Aorta (tissue), 5 donors: Measurements from ENCODE around the gene ASB8. TPM values are rescaled to one million over a fixed set of nuclear protein-coding genes. Genes with fewer than 3 reads are reported as not detected.

Source experiments
- ATAC-seq: fragments of 200-7000 bp; cut with Tn5 transposase; one replicate; pipeline ENCODE4 v1.9.1; 2022; ENCODE audit warnings: moderate library complexity; ENCODE audit not compliant: low FRiP score
- DNase-seq, 2 donors: peaks; one replicate each; pipeline ENCODE4 v3.0.0-alpha.2; 2020
- H3K27ac ChIP-seq, 2 donors: one replicate each; pipeline ENCODE4 v1.5.1; 2013; ENCODE audit warnings: low read length in 2 of 2, mild to moderate bottlenecking in 2 of 2, moderate library complexity in 2 of 2, control low read depth in 1 of 2, inconsistent platforms in 1 of 2, low read depth in 1 of 2
- H3K27me3 ChIP-seq, 2 donors: one replicate each; pipeline ENCODE4 v1.6.1; 2013; ENCODE audit warnings: control low read depth in 1 of 2, low read length in 1 of 2, mild to moderate bottlenecking in 1 of 2, moderate library complexity in 1 of 2; ENCODE audit not compliant: insufficient read depth in 2 of 2, control insufficient read depth in 1 of 2
- H3K36me3 ChIP-seq, 2 donors: one replicate each; pipeline ENCODE4 v1.6.1; 2013; ENCODE audit warnings: control low read depth in 1 of 2, low read length in 1 of 2, mild to moderate bottlenecking in 1 of 2; ENCODE audit not compliant: insufficient read depth in 2 of 2, control insufficient read depth in 1 of 2
- H3K4me1 ChIP-seq, 2 donors: one replicate each; pipeline ENCODE4 v1.6.1; 2013; ENCODE audit warnings: low read length in 2 of 2, control low read depth in 1 of 2, mild to moderate bottlenecking in 1 of 2, moderate library complexity in 1 of 2; ENCODE audit not compliant: insufficient read depth in 2 of 2, control insufficient read depth in 1 of 2
- H3K4me3 ChIP-seq, 2 donors: one replicate each; pipeline ENCODE4 v1.5.1; 2013; ENCODE audit warnings: low read length in 2 of 2, control low read depth in 1 of 2, mild to moderate bottlenecking in 1 of 2
- H3K9me3 ChIP-seq: one replicate; pipeline ENCODE4 v1.6.1; 2013; ENCODE audit warnings: mild to moderate bottlenecking, low read length; ENCODE audit not compliant: control insufficient read depth
- WGBS, 2 donors: extraction: QIAGEN DNeasy Blood & Tissue Kit; methylation state at CpG; one replicate each; pipeline ENCODE4 v1.1.7; 2013; 5-methylcytosine and 5-hydroxymethylcytosine counted together
- intact Hi-C, 2 donors: fragments of 100-400 bp; cut with DNase I; formaldehyde crosslinking; loops; one replicate each; pipeline versions ENCODE4 v1.14.2 to v1.15.0; 2022
- polyA plus RNA-seq, 2 donors: library from polyadenylated mRNA; stranded (reverse); fragments of 200-250 nt; gene quantifications; one replicate each; pipeline ENCODE4 v1.2.3, GENCODE V29; 2013
- total RNA-seq, 2 donors: library from RNA; stranded (reverse); fragmentation: NEBNext Ultra II Directional; extraction: Animal tissue kit (Norgen Biotek cat#: 25700); gene quantifications; one replicate each; pipeline ENCODE4 v1.2.1, GENCODE V29; 2021
- donor health status: healthy with polysubstance abuse.
- donor health status: Bipolar disorder and iron deficiency.
- donor health status: DM: no; HTN: no; CAD: no.
- donor health status: DM: no; HTN: no; CAD: no.
- donor health status: DM: yes; HTN: yes; CAD: no.

The ASB8 gene
- total and polyA plus RNA-seq, 4 donors, result 20.7 to 34.2 (median 29.2) TPM

- Histone ChIP-seq H3K36me3 (no peaks in the 10 kb centered on the region), H3K27me3 (no peaks in the 10 kb centered on the region), H3K4me3 (no peak overlapping the region), H3K4me1 (no peaks in the 10 kb centered on the region), H3K27ac (no peak overlapping the region), H3K9me3 (no peaks in the 10 kb centered on the region)
- WGBS, 2 donors, result 27 to 34% methylated on average over 4 of the region's 4 CpGs
- ATAC-seq (no peak), DNase-seq (no peak)
- intact Hi-C loops, result no loop called here
Observed at GRCh38 chr12:48177982-48178381, 20.7 kb upstream of the ASB8 start.

GRCh38 chr12:48176417-48176751 lies 19.1 kb upstream of the ASB8 start:
- Histone ChIP-seq H3K27me3 (no peaks in the 10 kb centered on the region), H3K27ac (no peak overlapping the region), H3K36me3 (no peaks in the 10 kb centered on the region), H3K9me3 (no peaks in the 10 kb centered on the region), H3K4me3 (no peak overlapping the region), H3K4me1 (no peaks in the 10 kb centered on the region)
- ATAC-seq, result no peak
- DNase-seq, result no peak
- intact Hi-C loops, result no loop called here

GRCh38 chr12:48175613-48176416 lies 18.5 kb upstream of the ASB8 start:
- WGBS, 2 donors, result 56 to 64% methylated on average over 3 of the region's 3 CpGs
- H3K36me3 ChIP-seq, result no peaks in the 10 kb centered on the region
- no peaks in the 10 kb centered on the region for H3K4me1 ChIP-seq
- H3K27me3 ChIP-seq, result no peaks in the 10 kb centered on the region
- DNase-seq (no peak), ATAC-seq (no peak)
- no peak overlapping the region for H3K27ac ChIP-seq
- H3K4me3 ChIP-seq, result no peak overlapping the region
- H3K9me3 ChIP-seq, result no peaks in the 10 kb centered on the region
- intact Hi-C loops, result no loop called here

- WGBS, 2 donors, result 89 to 90% methylated on average over 19 of the region's 19 CpGs
- Histone ChIP-seq H3K9me3 (no peaks in the 10 kb centered on the region), H3K4me3 (no peak overlapping the region), H3K27me3 (no peaks in the 10 kb centered on the region), H3K27ac (no peak overlapping the region), H3K36me3 (no peaks in the 10 kb centered on the region), H3K4me1 (no peaks in the 10 kb centered on the region)
- intact Hi-C loops, result loop anchor here (5.0 to 10.0 kb wide), 2 partner anchors 87 to 204 kb away; partner anchors contain the start of gene TMEM106C (in 1 of the 2)
- ATAC-seq, result no peak
- DNase-seq, result no peak
Observed at GRCh38 chr12:48169011-48169410, 11.7 kb upstream of the ASB8 start.

- intact Hi-C loops, result loop anchor here (2.0 to 10.0 kb wide), 3 partner anchors 83 to 201 kb away; partner anchors contain the start of gene TMEM106C (in 1 of the 2)
- WGBS, 2 donors, result 13 to 16% methylated on average over 2 of the region's 2 CpGs
- Histone ChIP-seq H3K4me1 (no peaks in the 10 kb centered on the region), H3K36me3 (no peaks in the 10 kb centered on the region), H3K9me3 (no peaks in the 10 kb centered on the region), H3K27ac (no peak overlapping the region), H3K27me3 (no peaks in the 10 kb centered on the region), H3K4me3 (no peak overlapping the region)
- DNase-seq (no peak), ATAC-seq (peak; percentile 64)
Observed at GRCh38 chr12:48165089-48165981, 8.0 kb upstream of the ASB8 start.

- ATAC-seq (no peak), DNase-seq (no peak)
- 67 to 77% methylated on average over 2 of the region's 2 CpGs for WGBS, 2 donors
- Histone ChIP-seq H3K4me1 (no peaks in the 10 kb centered on the region), H3K36me3 (no peaks in the 10 kb centered on the region), H3K27me3 (no peaks in the 10 kb centered on the region), H3K27ac (no peak overlapping the region), H3K9me3 (no peaks in the 10 kb centered on the region), H3K4me3 (no peak overlapping the region)
- intact Hi-C loops, result loop anchor here in 1 of 2 donors (2.0 to 10.0 kb wide), 2 partner anchors 82 to 200 kb away; partner anchors contain the start of gene TMEM106C
Observed at GRCh38 chr12:48164451-48164850, 7.1 kb upstream of the ASB8 start.

GRCh38 chr12:48163150-48163747 lies 5.9 kb upstream of the ASB8 start:
- Histone ChIP-seq H3K4me1 (no peaks in the 10 kb centered on the region), H3K27ac (no peak overlapping the region), H3K9me3 (no peaks in the 10 kb centered on the region), H3K27me3 (no peaks in the 10 kb centered on the region), H3K36me3 (no peaks in the 10 kb centered on the region), H3K4me3 (no peak overlapping the region)
- intact Hi-C loops, result loop anchor here in 1 of 2 donors (10.0 kb wide), 1 partner anchor 198 kb away; the partner anchor contains the start of gene TMEM106C
- ATAC-seq (no peak), DNase-seq (no peak)
- WGBS, 2 donors, result 49 to 56% methylated on average over 5 of the region's 5 CpGs

GRCh38 chr12:48160807-48161206 lies 3.5 kb upstream of the ASB8 start:
- H3K27ac ChIP-seq, result no peak overlapping the region
- no peaks in the 10 kb centered on the region for H3K4me1 ChIP-seq
- DNase-seq (no peak), ATAC-seq (no peak)
- 31 to 40% methylated on average over 2 of the region's 2 CpGs for WGBS, 2 donors
- H3K4me3 ChIP-seq, result no peak overlapping the region
- intact Hi-C loops, result loop anchor here in 1 of 2 donors (10.0 kb wide), 1 partner anchor 196 kb away; the partner anchor contains the start of gene TMEM106C
- no peaks in the 10 kb centered on the region for H3K27me3 ChIP-seq
- no peaks in the 10 kb centered on the region for H3K36me3 ChIP-seq
- no peaks in the 10 kb centered on the region for H3K9me3 ChIP-seq
